ENCODE data around the gene WDR82. TPM values are rescaled to one million over a fixed set of nuclear protein-coding genes. Genes with fewer than 3 reads are reported as not detected.

Gene WDR82
- total RNA-seq, 1 donor from 2014 or later, result 96.8 TPM

DNA sequence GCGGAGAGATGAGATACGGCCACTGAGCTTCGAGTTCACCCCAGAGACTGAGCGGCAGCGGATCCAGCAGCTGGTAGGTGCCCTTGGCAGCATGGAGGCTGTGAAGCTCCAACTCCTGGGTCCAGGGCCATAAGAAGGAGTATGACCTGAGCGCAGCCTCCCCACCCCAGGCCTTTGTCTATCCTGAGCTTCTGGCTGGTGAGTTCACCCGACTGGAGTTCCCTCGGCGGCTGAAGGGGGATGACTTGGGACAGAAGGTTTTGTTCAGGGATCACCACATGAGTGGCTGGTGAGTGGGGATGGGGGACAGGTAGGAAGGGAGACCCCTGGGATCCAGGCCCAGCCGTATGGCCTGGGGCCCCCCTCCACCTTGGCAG is 30.3 kb downstream of the WDR82 start:
- Mint-ChIP-seq H3K27ac (no peak overlapping the region), H3K9me3 (no peaks in the 10 kb centered on the region), H3K4me1 (ENCODE audit: unreplicated experiment) (peaks cover 3% of the 10 kb centered on the region), H3K4me3 (peak overlapping the region; percentile 20), H3K36me3 (peaks cover 9% of the 10 kb centered on the region), H3K27me3 (peaks cover 8% of the 10 kb centered on the region)
- TF ChIP-seq, protein P1, sequence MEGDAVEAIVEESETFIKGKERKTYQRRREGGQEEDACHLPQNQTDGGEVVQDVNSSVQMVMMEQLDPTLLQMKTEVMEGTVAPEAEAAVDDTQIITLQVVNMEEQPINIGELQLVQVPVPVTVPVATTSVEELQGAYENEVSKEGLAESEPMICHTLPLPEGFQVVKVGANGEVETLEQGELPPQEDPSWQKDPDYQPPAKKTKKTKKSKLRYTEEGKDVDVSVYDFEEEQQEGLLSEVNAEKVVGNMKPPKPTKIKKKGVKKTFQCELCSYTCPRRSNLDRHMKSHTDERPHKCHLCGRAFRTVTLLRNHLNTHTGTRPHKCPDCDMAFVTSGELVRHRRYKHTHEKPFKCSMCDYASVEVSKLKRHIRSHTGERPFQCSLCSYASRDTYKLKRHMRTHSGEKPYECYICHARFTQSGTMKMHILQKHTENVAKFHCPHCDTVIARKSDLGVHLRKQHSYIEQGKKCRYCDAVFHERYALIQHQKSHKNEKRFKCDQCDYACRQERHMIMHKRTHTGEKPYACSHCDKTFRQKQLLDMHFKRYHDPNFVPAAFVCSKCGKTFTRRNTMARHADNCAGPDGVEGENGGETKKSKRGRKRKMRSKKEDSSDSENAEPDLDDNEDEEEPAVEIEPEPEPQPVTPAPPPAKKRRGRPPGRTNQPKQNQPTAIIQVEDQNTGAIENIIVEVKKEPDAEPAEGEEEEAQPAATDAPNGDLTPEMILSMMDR (conservative IDR thresholded peaks at IDR 0.05), result no peak
- no peak for DNase-seq (ENCODE audit: extremely low spot score, unreplicated experiment)

DNA sequence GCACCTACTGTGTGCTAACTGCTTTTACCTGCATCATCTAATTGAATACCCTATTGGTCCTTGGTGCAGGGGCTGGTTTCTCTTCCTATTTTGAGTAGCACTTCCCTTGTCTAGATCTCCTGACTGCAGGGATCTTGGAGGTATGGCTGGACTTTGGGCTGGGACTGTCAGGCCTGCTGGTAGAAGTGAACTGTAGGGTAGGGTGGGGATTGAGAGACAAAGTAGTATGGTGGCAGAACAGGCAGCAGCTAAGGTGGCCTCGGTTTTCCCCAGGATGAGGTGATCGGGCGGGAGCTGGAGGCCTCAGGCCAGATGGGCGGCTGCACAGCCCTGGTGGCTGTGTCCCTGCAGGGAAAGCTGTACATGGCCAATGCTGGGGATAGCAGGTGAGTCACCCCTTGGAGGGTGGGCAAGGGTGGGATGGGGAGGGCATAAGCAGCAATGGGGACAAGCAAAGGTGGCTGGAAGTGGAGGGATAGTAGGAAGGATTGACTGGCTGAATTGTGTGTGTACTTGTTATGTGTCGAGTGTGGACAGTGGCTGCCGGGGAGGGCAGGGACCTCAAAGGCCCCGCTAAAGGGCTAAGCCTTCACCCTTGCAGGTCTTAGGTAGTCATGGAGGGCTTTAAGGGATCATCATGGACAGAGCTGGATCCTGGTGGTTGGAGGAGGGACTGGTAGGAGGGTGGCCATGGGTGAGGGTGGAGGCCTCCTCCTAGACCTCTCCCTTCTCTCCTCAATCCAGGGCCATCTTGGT is 30.9 kb downstream of the WDR82 start:
- peaks cover 7% of the 10 kb centered on the region for H3K36me3 Mint-ChIP-seq
- TF ChIP-seq, protein P1 (conservative IDR thresholded peaks at IDR 0.05), result no peak

DNA sequence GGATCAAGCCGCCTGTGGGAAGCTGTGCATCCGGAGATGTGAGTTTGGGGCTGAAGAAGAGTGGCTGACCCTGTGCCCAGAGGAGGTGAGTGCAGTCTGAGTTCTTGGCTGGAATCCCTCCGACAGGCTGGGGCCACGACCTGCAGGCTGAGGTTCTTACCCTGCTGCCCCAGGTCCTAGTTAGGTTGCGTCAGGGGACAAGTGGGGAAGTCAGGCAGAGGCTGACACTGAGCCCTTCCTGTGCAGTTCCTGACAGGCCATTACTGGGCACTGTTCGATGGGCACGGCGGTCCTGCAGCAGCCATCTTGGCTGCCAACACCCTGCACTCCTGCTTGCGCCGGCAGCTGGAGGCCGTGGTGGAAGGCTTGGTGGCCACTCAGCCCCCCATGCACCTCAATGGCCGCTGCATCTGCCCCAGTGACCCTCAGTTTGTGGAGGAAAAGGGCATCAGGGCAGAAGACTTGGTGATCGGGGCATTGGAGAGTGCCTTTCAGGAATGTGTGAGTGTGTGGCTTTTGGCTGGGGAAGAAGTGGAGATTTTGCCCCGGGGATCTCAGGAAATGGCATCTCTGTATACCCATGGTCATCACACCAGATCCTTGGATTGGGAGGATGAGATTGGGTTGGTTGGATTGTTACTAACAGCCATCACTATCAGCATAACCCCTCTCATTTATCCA is 31.6 kb downstream of the WDR82 start:
- Mint-ChIP-seq H3K9me3 (no peaks in the 10 kb centered on the region), H3K27ac (peak overlapping the region; percentile 21), H3K36me3 (peaks cover 7% of the 10 kb centered on the region), H3K4me1 (ENCODE audit: unreplicated experiment) (no peaks in the 10 kb centered on the region), H3K27me3 (peaks cover 8% of the 10 kb centered on the region), H3K4me3 (peak overlapping the region; percentile 75)
- TF ChIP-seq, protein P1 (conservative IDR thresholded peaks at IDR 0.05), result no peak
- no peak for DNase-seq (ENCODE audit: extremely low spot score, unreplicated experiment)

More for the DNA sequence above, 30.9 kb downstream of the WDR82 start:
- peak overlapping the region; percentile 68 for H3K4me3 Mint-ChIP-seq
- DNase-seq (ENCODE audit: extremely low spot score, unreplicated experiment), result no peak
- H3K27me3 Mint-ChIP-seq, result peaks cover 8% of the 10 kb centered on the region
- no peaks in the 10 kb centered on the region for H3K4me1 Mint-ChIP-seq (ENCODE audit: unreplicated experiment)
- no peaks in the 10 kb centered on the region for H3K9me3 Mint-ChIP-seq
- H3K27ac Mint-ChIP-seq, result peak overlapping the region; percentile 71

DNA sequence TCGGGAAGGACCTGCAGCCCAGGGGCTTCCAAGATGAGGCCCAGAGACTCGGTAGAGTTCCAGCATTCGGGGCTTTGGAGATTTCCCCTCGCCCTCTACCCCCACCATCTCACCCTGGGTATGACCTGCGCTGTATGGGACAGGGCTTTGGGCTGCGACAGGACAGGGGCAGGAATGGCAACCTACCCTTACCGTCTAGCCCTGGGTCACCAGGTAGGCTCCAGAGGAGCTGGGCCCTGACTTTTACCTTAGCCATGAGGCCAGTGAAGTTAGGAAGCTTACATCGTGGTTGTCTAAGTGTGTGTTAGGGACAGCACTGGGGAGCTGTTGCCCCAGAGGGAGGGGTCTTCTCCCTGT is 32.2 kb downstream of the WDR82 start:
- peak overlapping the region; percentile 75 for H3K4me3 Mint-ChIP-seq
- H3K9me3 Mint-ChIP-seq, result no peaks in the 10 kb centered on the region
- peaks cover 8% of the 10 kb centered on the region for H3K27me3 Mint-ChIP-seq
- TF ChIP-seq, protein P1 (conservative IDR thresholded peaks at IDR 0.05), result no peak
- H3K27ac Mint-ChIP-seq, result no peak overlapping the region
- no peaks in the 10 kb centered on the region for H3K4me1 Mint-ChIP-seq (ENCODE audit: unreplicated experiment)
- peaks cover 7% of the 10 kb centered on the region for H3K36me3 Mint-ChIP-seq
- no peak for DNase-seq (ENCODE audit: extremely low spot score, unreplicated experiment)

GRCh38 chr3:52245322-52246263 is 32.9 kb downstream of the WDR82 start, which contains the start of gene PPM1M:
Gene PPM1M, plus strand, starts transcription at chr3:52245759. Its CDS starts 66 bp downstream, at chr3:52245825.
- Mint-ChIP-seq H3K27ac (no peak within 1 kb of the TSS), H3K4me1 (ENCODE audit: unreplicated experiment) (peaks cover 5% of the 10 kb centered on the region), H3K27me3 (peaks cover 8% of the 10 kb centered on the region), H3K9me3 (no peaks in the 10 kb centered on the region), H3K4me3 (peak within 1 kb of the TSS; percentile 75), H3K36me3 (peaks cover 7% of the 10 kb centered on the region)
- TF ChIP-seq, protein P1 (conservative IDR thresholded peaks at IDR 0.05), result no peak
- DNase-seq (ENCODE audit: extremely low spot score, unreplicated experiment), result peak; percentile 74

Measured in type B pancreatic cell (in vitro differentiated cells).